Peyer's patch (tissue), 4 donors: ENCODE results near the gene TMEM119.

Experiments
- POLR2A ChIP-seq, 2 donors: fragments of 450-650 bp; IDR thresholded peaks; one replicate each; pipeline ENCODE4 v1.5.1; 2017; ENCODE audit warnings: antibody characterized with exemption in 2 of 2, mild to moderate bottlenecking in 2 of 2, moderate library complexity in 2 of 2
- TF ChIP-seq, protein P1 (sequence below), 6 experiments: fragments of 450-650 bp in 4 of 6; fragments of 200-600 bp in 2 of 6; sonication (generic) in 1 of 6; IDR thresholded peaks; one replicate each; pipeline ENCODE4 v1.5.1; 2017 to 2019; ENCODE audit warnings: antibody characterized with exemption in 6 of 6, mild to moderate bottlenecking in 3 of 6, moderate library complexity in 1 of 6

- TF ChIP-seq, protein P1, sequence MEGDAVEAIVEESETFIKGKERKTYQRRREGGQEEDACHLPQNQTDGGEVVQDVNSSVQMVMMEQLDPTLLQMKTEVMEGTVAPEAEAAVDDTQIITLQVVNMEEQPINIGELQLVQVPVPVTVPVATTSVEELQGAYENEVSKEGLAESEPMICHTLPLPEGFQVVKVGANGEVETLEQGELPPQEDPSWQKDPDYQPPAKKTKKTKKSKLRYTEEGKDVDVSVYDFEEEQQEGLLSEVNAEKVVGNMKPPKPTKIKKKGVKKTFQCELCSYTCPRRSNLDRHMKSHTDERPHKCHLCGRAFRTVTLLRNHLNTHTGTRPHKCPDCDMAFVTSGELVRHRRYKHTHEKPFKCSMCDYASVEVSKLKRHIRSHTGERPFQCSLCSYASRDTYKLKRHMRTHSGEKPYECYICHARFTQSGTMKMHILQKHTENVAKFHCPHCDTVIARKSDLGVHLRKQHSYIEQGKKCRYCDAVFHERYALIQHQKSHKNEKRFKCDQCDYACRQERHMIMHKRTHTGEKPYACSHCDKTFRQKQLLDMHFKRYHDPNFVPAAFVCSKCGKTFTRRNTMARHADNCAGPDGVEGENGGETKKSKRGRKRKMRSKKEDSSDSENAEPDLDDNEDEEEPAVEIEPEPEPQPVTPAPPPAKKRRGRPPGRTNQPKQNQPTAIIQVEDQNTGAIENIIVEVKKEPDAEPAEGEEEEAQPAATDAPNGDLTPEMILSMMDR (IDR thresholded peaks at IDR 0.05), result no peak
- TF ChIP-seq POLR2A (IDR thresholded peaks at IDR 0.05), result no peak
Measured at GRCh38 chr12:108591267-108591980, 6.5 kb downstream of the TMEM119 start.
